Epithelial cell of prostate (primary cell): ENCODE data around the gene CDC42EP5.

ENCODE experiments used
- DNase-seq: peaks from one replicate; pipeline ENCODE4 v3.0.0-alpha.2; 2011; ENCODE audit warnings: low read depth, low spot score
- H3K27ac ChIP-seq: fragments of 450-650 bp; 2 replicates; pipeline ENCODE4 v1.5.1; 2017; ENCODE audit warnings: mild to moderate bottlenecking

The CDC42EP5 gene

DNA sequence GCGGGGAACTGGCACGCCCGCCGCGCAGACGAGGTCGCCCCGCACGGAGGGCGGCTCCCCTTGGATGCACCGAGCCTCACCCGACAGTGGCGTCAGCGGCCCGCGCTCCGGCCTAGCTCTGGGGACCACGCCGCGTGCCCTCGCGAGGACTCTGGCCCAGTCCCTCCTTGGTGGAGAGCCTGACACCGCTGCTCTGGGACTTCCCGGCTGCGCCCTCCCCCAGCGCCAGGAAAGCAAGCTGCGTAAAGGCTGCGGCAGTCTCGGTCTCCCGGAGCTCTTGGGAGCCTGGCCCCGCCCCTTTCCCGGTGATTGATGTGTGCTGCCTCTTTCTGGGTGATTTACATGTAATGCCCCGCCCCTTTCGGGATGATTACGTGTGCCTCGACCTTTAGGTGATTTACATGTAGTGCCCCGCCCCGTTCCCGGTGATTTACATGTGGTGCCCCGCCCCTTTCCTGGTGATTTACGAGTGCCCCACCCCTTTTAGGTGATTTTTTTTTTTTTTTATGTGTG, 9.5 kb downstream of the CDC42EP5 start, which contains the start of gene LENG9:
LENG9 (minus strand) TSS at position 248 of the 513 bp plus-strand sequence. CDS start 252 bp downstream, outside the sequence.
- H3K27ac ChIP-seq, result peak within 1 kb of the TSS; percentile 99
- DNase-seq, result peak; percentile 99

DNA sequence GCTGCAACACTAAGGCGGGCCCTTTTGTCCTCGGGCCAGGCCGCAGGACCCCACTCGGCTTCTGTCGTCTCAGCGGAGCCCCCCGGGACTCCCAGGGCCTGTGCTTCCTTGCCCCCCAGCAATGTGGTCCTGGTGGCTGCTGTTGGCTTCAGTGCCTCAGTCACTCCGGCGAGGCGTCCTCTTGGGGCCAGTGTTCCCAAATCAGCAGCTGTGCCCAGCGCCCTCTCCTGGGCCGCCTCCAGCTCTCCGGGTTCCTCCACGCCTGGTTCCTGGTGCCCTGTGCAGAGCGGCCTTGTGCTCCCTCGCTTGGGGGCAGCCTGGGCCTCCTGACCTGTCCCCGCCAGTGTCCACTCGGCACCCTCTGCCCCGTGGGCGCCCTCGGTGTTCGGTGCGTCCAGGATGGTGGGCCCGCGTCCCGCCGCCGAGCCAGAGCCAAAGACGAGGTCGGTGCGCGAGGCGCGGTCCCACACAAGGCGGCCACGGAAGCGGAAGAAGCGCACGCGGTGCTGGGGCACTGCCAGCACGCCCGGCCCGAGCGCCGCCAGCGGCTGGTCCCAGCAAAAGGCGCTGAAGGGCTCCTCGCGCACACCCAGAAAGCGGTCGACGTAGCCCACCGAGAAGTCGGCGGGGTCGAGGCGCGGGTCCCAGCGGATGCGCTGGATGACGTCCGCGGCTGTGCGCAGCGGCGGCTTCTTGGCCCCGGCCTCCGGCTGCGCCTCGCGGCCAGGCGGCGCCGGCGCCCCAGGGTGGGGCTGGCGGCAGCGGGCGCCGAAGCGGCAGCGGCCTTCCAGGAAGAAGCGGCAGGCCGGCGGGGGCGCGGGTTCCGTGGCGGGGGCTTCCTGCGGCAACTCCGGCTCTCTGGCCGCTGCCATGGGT, 10.2 kb downstream of the CDC42EP5 start:
- H3K27ac ChIP-seq, result peak overlapping the region; percentile 99
- no peak for DNase-seq

- DNase-seq, result no peak
- peak overlapping the region; percentile 99 for H3K27ac ChIP-seq
Measured at GRCh38 chr19:54462047-54462654, 10.9 kb downstream of the CDC42EP5 start.

GRCh38 chr19:54461613-54462012, 11.5 kb downstream of the CDC42EP5 start:
- no peak for DNase-seq
- peak overlapping the region; percentile 99 for H3K27ac ChIP-seq

GRCh38 chr19:54461210-54461609, 11.9 kb downstream of the CDC42EP5 start:
- H3K27ac ChIP-seq, result peak overlapping the region; percentile 99
- DNase-seq, result no peak

GRCh38 chr19:54460230-54461005, 12.7 kb downstream of the CDC42EP5 start:
- DNase-seq, result no peak
- no peak overlapping the region for H3K27ac ChIP-seq

GRCh38 chr19:54459282-54460229, 13.5 kb downstream of the CDC42EP5 start:
- no peak for DNase-seq
- no peak overlapping the region for H3K27ac ChIP-seq

GRCh38 chr19:54458648-54459281, 14.3 kb downstream of the CDC42EP5 start:
- no peak overlapping the region for H3K27ac ChIP-seq
- DNase-seq, result no peak

- H3K27ac ChIP-seq, result no peak overlapping the region
- DNase-seq, result no peak
Measured at GRCh38 chr19:54457773-54458647, 15.1 kb downstream of the CDC42EP5 start.

- no peak overlapping the region for H3K27ac ChIP-seq
- DNase-seq, result no peak
Measured at GRCh38 chr19:54456423-54457373, 16.4 kb downstream of the CDC42EP5 start.

- no peak for DNase-seq
- no peak overlapping the region for H3K27ac ChIP-seq
Measured at GRCh38 chr19:54455786-54456422, 17.2 kb downstream of the CDC42EP5 start.

DNA sequence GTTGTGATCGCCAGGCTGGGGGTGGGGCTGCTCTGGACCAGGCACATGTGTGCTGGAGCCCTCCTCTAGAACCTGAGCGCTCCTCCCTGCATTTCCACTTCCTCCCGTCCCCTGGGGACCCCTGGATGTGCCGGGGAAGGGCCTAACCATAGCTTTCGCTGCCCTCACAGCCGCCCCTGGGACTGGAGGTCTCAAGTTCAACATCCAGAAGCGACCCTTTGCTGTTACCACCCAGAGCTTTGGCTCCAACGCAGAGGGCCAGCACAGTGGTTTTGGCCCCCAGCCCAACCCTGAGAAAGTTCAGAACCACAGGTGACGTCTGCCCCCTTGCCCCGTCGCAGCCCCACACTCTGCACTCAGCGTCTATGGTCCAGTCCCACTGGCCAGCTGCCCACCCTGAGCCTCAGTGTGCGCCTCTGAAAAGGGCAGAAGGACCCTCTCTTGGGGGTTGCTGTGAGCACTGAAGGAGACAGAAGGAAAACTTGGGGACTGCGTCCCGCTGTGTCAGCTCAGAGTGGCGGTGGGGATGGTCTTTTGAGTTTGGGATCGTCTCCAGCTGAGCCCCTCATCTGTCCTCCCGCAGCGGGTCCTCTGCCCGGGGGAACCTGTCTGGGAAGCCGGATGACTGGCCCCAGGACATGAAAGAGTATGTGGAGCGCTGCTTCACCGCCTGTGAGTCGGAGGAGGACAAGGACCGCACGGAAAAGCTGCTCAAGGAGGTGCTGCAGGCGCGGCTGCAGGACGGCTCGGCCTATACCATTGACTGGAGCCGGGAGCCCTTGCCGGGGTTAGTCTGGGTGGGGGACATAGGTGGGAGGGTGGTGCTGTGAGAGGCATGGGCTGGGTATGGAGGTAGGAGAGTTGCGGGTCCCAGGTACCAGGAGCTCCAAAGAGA, 18.1 kb downstream of the CDC42EP5 start:
- DNase-seq, result no peak
- no peak overlapping the region for H3K27ac ChIP-seq

DNA sequence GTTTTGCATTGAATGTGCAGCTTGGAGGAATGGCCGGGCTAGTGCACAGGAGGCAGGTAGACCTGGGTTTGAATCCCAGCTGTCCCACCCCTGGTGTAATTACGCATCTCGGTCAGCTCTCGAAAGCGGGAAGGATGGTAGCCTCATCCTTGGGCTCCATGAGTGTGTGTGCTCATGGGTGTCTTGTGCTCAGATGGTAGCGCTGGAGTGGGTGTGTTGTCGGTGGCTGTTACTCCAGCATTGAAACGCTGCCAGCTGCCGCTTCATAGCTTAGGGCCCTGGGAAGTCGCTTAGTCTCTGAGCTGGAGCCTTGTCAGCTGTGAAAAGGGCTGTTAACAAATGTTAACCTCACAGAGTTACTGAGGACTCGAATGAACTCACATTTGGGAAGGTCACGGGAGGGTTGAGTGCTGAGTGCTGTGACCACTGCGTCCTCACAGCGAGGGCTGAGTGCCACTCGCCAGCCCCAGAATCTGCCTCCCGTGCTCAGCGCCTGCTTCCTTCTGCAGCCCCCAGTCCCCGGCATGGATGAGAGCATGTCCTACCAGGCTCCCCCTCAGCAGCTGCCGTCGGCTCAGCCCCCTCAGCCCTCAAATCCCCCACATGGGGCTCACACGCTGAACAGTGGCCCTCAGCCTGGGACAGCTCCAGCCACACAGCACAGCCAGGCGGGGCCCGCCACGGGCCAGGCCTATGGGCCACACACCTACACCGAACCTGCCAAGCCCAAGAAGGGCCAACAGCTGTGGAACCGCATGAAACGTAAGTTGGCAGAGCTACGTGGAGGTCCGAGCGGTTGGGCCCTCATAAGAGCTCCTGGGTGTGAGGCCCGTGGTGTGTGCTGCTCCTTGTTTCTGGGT, 18.9 kb downstream of the CDC42EP5 start:
- no peak overlapping the region for H3K27ac ChIP-seq
- no peak for DNase-seq

GRCh38 chr19:54452626-54453025, 20.5 kb downstream of the CDC42EP5 start:
- H3K27ac ChIP-seq, result no peak overlapping the region
- no peak for DNase-seq

- H3K27ac ChIP-seq, result no peak overlapping the region
- no peak for DNase-seq
Measured at GRCh38 chr19:54451997-54452396, 21.1 kb downstream of the CDC42EP5 start.
